AG04450 (cell line): ENCODE data around the gene LMX1A. TPM values are rescaled to one million over a fixed set of nuclear protein-coding genes. Genes with fewer than 3 reads are reported as not detected.

Source experiments
- CTCF ChIA-PET: fragments of 300-600, 350-600 bp; formaldehyde crosslinking; extraction: SDS; loops from one replicate; lab custom pipeline; 2022; ENCODE audit warnings: antibody characterized with exemption, inconsistent platforms; lab: Charles Lee
- POLR2A ChIA-PET: fragments of 350-600 bp; formaldehyde crosslinking; extraction: SDS; loops from one replicate; lab custom pipeline; 2021; ENCODE audit warnings: antibody characterized with exemption, inconsistent platforms; lab: Yijun Ruan, JAX
- DNase-seq: peaks from one replicate; pipeline ENCODE4 v3.0.0-alpha.2; 2011; ENCODE audit warnings: low read depth, low spot score
- H3K27ac ChIP-seq: one replicate; pipeline ENCODE4 v1.5.1; 2012; ENCODE audit warnings: low read depth, low read length, control low read depth
- H3K27me3 ChIP-seq: one replicate; pipeline ENCODE4 v1.6.0; 2012; ENCODE audit warnings: low read length; ENCODE audit not compliant: control insufficient read depth, insufficient read depth
- H3K4me3 ChIP-seq: 2 replicates; pipeline ENCODE4 v1.5.1; 2011; ENCODE audit warnings: mild to moderate bottlenecking, low read depth, low read length, control low read depth
- H3K9me3 ChIP-seq: 2 replicates; pipeline ENCODE4 v1.5.1; 2012; ENCODE audit warnings: low read length; ENCODE audit not compliant: control insufficient read depth, insufficient read depth
- polyA plus RNA-seq: library from polyadenylated mRNA; depleted of rRNA; stranded (reverse); fragments of >200 nt; gene quantifications from 2 replicates; pipeline ENCODE4 v1.2.3, GENCODE V29; 2011
- TF ChIP-seq, protein P1 (sequence below): IDR thresholded peaks from 2 replicates; pipeline ENCODE4 v1.5.1; 2011; ENCODE audit warnings: low read depth, low read length, control low read depth, inconsistent platforms

Gene LMX1A
- polyA plus RNA-seq, 1 experiment, result not detected

DNA sequence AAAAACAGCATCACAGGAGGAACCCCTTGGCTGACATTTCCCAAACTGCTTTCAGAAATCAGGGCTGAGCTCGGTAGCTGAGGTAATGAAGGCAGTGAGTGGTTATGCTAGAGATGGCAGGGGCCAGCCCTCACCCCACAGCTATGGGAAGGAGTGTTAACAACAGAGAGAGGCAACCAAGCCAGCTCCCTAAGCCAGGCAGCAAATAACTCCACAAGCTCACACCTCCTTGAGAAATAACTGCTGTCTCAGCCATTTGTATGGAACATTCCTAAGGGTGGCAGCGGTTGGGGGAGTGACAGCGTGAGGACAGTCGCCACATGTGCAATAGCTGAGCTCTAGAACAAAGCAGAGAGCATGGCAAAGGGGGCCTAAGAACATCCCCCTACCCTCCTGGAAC, 42.6 kb downstream of the LMX1A start:
- ChIA-PET POLR2A (no interaction called here), CTCF (no interaction called here)
- Histone ChIP-seq H3K9me3 (no peaks in the 10 kb centered on the region), H3K27me3 (no peaks in the 10 kb centered on the region), H3K27ac (no peak overlapping the region), H3K4me3 (no peak overlapping the region)
- TF ChIP-seq, protein P1, sequence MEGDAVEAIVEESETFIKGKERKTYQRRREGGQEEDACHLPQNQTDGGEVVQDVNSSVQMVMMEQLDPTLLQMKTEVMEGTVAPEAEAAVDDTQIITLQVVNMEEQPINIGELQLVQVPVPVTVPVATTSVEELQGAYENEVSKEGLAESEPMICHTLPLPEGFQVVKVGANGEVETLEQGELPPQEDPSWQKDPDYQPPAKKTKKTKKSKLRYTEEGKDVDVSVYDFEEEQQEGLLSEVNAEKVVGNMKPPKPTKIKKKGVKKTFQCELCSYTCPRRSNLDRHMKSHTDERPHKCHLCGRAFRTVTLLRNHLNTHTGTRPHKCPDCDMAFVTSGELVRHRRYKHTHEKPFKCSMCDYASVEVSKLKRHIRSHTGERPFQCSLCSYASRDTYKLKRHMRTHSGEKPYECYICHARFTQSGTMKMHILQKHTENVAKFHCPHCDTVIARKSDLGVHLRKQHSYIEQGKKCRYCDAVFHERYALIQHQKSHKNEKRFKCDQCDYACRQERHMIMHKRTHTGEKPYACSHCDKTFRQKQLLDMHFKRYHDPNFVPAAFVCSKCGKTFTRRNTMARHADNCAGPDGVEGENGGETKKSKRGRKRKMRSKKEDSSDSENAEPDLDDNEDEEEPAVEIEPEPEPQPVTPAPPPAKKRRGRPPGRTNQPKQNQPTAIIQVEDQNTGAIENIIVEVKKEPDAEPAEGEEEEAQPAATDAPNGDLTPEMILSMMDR, result no peak
- DNase-seq, result no peak

DNA sequence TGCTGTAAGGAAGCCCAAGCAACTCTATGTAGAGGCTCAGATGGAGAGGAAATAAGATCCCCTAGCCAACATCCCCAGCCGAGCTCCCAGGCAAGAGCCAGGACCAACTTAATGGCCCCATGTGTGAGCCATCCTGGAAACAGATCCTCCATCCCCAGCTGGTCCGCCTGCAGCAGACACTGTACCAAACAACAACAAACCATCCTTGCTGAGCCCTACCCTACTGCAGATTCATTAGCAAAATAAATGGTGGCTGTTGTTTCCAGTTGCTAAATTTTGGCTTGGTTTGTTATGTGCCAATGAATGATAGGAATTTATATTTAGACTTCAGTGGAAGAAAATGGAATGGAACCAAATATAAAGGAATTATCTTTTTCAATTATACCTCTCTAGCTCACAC, 43.9 kb downstream of the LMX1A start:
- CTCF ChIA-PET, result no interaction called here
- no peak overlapping the region for H3K27ac ChIP-seq
- POLR2A ChIA-PET, result no interaction called here
- no peaks in the 10 kb centered on the region for H3K9me3 ChIP-seq
- H3K27me3 ChIP-seq, result no peaks in the 10 kb centered on the region
- TF ChIP-seq, protein P1, result no peak
- DNase-seq, result no peak
- H3K4me3 ChIP-seq, result no peak overlapping the region

- no peaks in the 10 kb centered on the region for H3K9me3 ChIP-seq
- no peak overlapping the region for H3K27ac ChIP-seq
- H3K4me3 ChIP-seq, result no peak overlapping the region
- no peak for DNase-seq
- TF ChIP-seq, protein P1, result no peak
- ChIA-PET POLR2A (no interaction called here), CTCF (no interaction called here)
- no peaks in the 10 kb centered on the region for H3K27me3 ChIP-seq
These were observed 49.7 kb downstream of the LMX1A start for GRCh38 chr1:165306543-165307434.

DNA sequence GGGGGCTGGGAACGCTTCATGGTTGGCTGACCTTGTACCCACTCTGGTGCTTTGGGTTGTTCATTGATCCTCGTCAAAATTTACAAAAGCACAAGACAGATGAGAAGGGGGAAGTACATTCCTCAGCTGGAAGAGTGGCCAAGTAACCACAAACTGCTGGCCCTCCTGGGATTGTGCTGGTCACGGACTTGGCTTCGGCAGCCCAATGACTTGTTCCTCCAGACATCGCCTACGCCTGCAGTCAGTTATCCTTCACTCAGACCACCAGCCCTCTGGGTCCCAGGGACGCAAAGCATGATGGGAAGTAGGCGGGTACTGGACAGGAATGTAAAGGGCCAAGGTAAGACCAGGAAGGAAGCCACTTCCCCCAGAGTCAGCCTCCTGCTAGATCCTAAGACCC, 53.1 kb downstream of the LMX1A start:
- Histone ChIP-seq H3K9me3 (no peaks in the 10 kb centered on the region), H3K27me3 (no peaks in the 10 kb centered on the region), H3K27ac (no peak overlapping the region), H3K4me3 (no peak overlapping the region)
- ChIA-PET POLR2A (no interaction called here), CTCF (no interaction called here)
- DNase-seq, result no peak
- TF ChIP-seq, protein P1, result no peak

GRCh38 chr1:165300400-165300903, 56.1 kb downstream of the LMX1A start:
- Histone ChIP-seq H3K27ac (no peak overlapping the region), H3K4me3 (no peak overlapping the region), H3K27me3 (no peaks in the 10 kb centered on the region), H3K9me3 (no peaks in the 10 kb centered on the region)
- TF ChIP-seq, protein P1, result no peak
- no peak for DNase-seq
- ChIA-PET POLR2A (no interaction called here), CTCF (no interaction called here)
